HG03064 (cell line): ENCODE measurements around the gene CEACAM4.

Experiments used
- ATAC-seq: cut with Tn5 transposase; IDR thresholded peaks from one replicate; pipeline ENCODE4 v1.9.1; 2021; ENCODE audit warnings: low read depth; ENCODE audit not compliant: unreplicated experiment

CEACAM4 gene

GRCh38 chr19:41617941-41618730 is 8.7 kb downstream of the CEACAM4 start:
- no peak for ATAC-seq

- ATAC-seq = no peak
Measured at GRCh38 chr19:41616792-41617621, 9.9 kb downstream of the CEACAM4 start.

GRCh38 chr19:41615207-41615606 is 11.7 kb downstream of the CEACAM4 start:
- ATAC-seq = no peak

- no peak for ATAC-seq
Measured at GRCh38 chr19:41612483-41612882, 14.4 kb downstream of the CEACAM4 start.

- no peak for ATAC-seq
Measured at GRCh38 chr19:41610789-41611188, 16.1 kb downstream of the CEACAM4 start.

GRCh38 chr19:41607668-41608067 is 19.2 kb downstream of the CEACAM4 start:
- no peak for ATAC-seq

GRCh38 chr19:41606215-41606837 is 20.5 kb downstream of the CEACAM4 start:
- no peak for ATAC-seq

- ATAC-seq = no peak
Measured at GRCh38 chr19:41604831-41605230, 22.0 kb downstream of the CEACAM4 start.

- no peak for ATAC-seq
Measured at GRCh38 chr19:41601771-41602170, 25.1 kb downstream of the CEACAM4 start.

GRCh38 chr19:41599175-41599966 is 27.5 kb downstream of the CEACAM4 start:
- ATAC-seq = no peak

GRCh38 chr19:41597600-41598041 is 29.3 kb downstream of the CEACAM4 start:
- no peak for ATAC-seq

- ATAC-seq = no peak
Measured at GRCh38 chr19:41595890-41596280, 31.0 kb downstream of the CEACAM4 start.

GRCh38 chr19:41595258-41595889 is 31.5 kb downstream of the CEACAM4 start:
- ATAC-seq = no peak

GRCh38 chr19:41591951-41592562 is 34.8 kb downstream of the CEACAM4 start:
- no peak for ATAC-seq

GRCh38 chr19:41590936-41591335 is 35.9 kb downstream of the CEACAM4 start:
- no peak for ATAC-seq

- ATAC-seq = no peak
Measured at GRCh38 chr19:41589371-41589770, 37.5 kb downstream of the CEACAM4 start.

- ATAC-seq = no peak
Measured at GRCh38 chr19:41588497-41589209, 38.2 kb downstream of the CEACAM4 start.

- ATAC-seq = no peak
Measured at GRCh38 chr19:41587838-41588210, 39.0 kb downstream of the CEACAM4 start.
